ENCODE measurements around the gene CHRNB4.

The CHRNB4 gene

GRCh38 chr15:78634210-78635145 lies 6.5 kb downstream of the CHRNB4 start:
- Histone ChIP-seq H3K27me3 (ENCODE audit: control insufficient read depth in 2 of 2, insufficient read depth in 2 of 2, low read length in 2 of 2) (peaks cover 0 to 2% of the 10 kb centered on the region in 2 donors), H3K4me3 (ENCODE audit: low read length in 2 of 2) (no peak overlapping the region), H3K36me3 (ENCODE audit: control insufficient read depth in 2 of 2, insufficient read depth in 2 of 2, low read length in 2 of 2) (no peaks in the 10 kb centered on the region), H3K9me3 (ENCODE audit: control insufficient read depth in 2 of 2, low read length in 2 of 2) (no peaks in the 10 kb centered on the region), H3K9ac (ENCODE audit: low read depth in 1 of 2, low read length in 2 of 2) (no peak overlapping the region), H3K27ac (ENCODE audit: low read depth in 2 of 2, low read length in 2 of 2) (no peak overlapping the region), H3K4me1 (ENCODE audit: control insufficient read depth in 2 of 2, insufficient read depth in 2 of 2, low read length in 2 of 2) (no peaks in the 10 kb centered on the region)

GRCh38 chr15:78633348-78633747 lies 7.7 kb downstream of the CHRNB4 start:
- Histone ChIP-seq H3K9me3 (ENCODE audit: control insufficient read depth in 2 of 2, low read length in 2 of 2) (no peaks in the 10 kb centered on the region), H3K27ac (ENCODE audit: low read depth in 2 of 2, low read length in 2 of 2) (no peak overlapping the region), H3K9ac (ENCODE audit: low read depth in 1 of 2, low read length in 2 of 2) (no peak overlapping the region), H3K27me3 (ENCODE audit: control insufficient read depth in 2 of 2, insufficient read depth in 2 of 2, low read length in 2 of 2) (peaks cover 0 to 4% of the 10 kb centered on the region in 2 donors), H3K4me1 (ENCODE audit: control insufficient read depth in 2 of 2, insufficient read depth in 2 of 2, low read length in 2 of 2) (no peaks in the 10 kb centered on the region), H3K4me3 (ENCODE audit: low read length in 2 of 2) (no peak overlapping the region), H3K36me3 (ENCODE audit: control insufficient read depth in 2 of 2, insufficient read depth in 2 of 2, low read length in 2 of 2) (no peaks in the 10 kb centered on the region)

- H3K27me3 ChIP-seq (ENCODE audit: control insufficient read depth in 2 of 2, insufficient read depth in 2 of 2, low read length in 2 of 2) = peaks cover 0 to 4% of the 10 kb centered on the region in 2 donors
- H3K27ac ChIP-seq (ENCODE audit: low read depth in 2 of 2, low read length in 2 of 2) = no peak overlapping the region
- H3K4me3 ChIP-seq (ENCODE audit: low read length in 2 of 2) = no peak overlapping the region
- no peak overlapping the region for H3K9ac ChIP-seq (ENCODE audit: low read depth in 1 of 2, low read length in 2 of 2)
- no peaks in the 10 kb centered on the region for H3K36me3 ChIP-seq (ENCODE audit: control insufficient read depth in 2 of 2, insufficient read depth in 2 of 2, low read length in 2 of 2)
- H3K9me3 ChIP-seq (ENCODE audit: control insufficient read depth in 2 of 2, low read length in 2 of 2) = no peaks in the 10 kb centered on the region
- H3K4me1 ChIP-seq (ENCODE audit: control insufficient read depth in 2 of 2, insufficient read depth in 2 of 2, low read length in 2 of 2) = no peaks in the 10 kb centered on the region
Observed at GRCh38 chr15:78630886-78631633, 9.9 kb downstream of the CHRNB4 start.

- no peak overlapping the region for H3K27ac ChIP-seq (ENCODE audit: low read depth in 2 of 2, low read length in 2 of 2)
- H3K27me3 ChIP-seq (ENCODE audit: control insufficient read depth in 2 of 2, insufficient read depth in 2 of 2, low read length in 2 of 2) = peaks cover 0 to 9% of the 10 kb centered on the region in 2 donors
- H3K9me3 ChIP-seq (ENCODE audit: control insufficient read depth in 2 of 2, low read length in 2 of 2) = no peaks in the 10 kb centered on the region
- no peaks in the 10 kb centered on the region for H3K4me1 ChIP-seq (ENCODE audit: control insufficient read depth in 2 of 2, insufficient read depth in 2 of 2, low read length in 2 of 2)
- no peak overlapping the region for H3K9ac ChIP-seq (ENCODE audit: low read depth in 1 of 2, low read length in 2 of 2)
- no peak overlapping the region for H3K4me3 ChIP-seq (ENCODE audit: low read length in 2 of 2)
- no peaks in the 10 kb centered on the region for H3K36me3 ChIP-seq (ENCODE audit: control insufficient read depth in 2 of 2, insufficient read depth in 2 of 2, low read length in 2 of 2)
Observed at GRCh38 chr15:78629716-78630065, 11.3 kb downstream of the CHRNB4 start.

- Histone ChIP-seq H3K9ac (ENCODE audit: low read depth in 1 of 2, low read length in 2 of 2) (no peak overlapping the region), H3K27me3 (ENCODE audit: control insufficient read depth in 2 of 2, insufficient read depth in 2 of 2, low read length in 2 of 2) (peaks cover 0 to 11% of the 10 kb centered on the region in 2 donors), H3K4me3 (ENCODE audit: low read length in 2 of 2) (no peak overlapping the region)
Observed at GRCh38 chr15:78629031-78629715, 11.8 kb downstream of the CHRNB4 start.

GRCh38 chr15:78628227-78628626 lies 12.8 kb downstream of the CHRNB4 start:
- Histone ChIP-seq H3K36me3 (ENCODE audit: control insufficient read depth in 2 of 2, insufficient read depth in 2 of 2, low read length in 2 of 2) (no peaks in the 10 kb centered on the region), H3K9ac (ENCODE audit: low read depth in 1 of 2, low read length in 2 of 2) (no peak overlapping the region), H3K4me3 (ENCODE audit: low read length in 2 of 2) (no peak overlapping the region), H3K4me1 (ENCODE audit: control insufficient read depth in 2 of 2, insufficient read depth in 2 of 2, low read length in 2 of 2) (no peaks in the 10 kb centered on the region), H3K9me3 (ENCODE audit: control insufficient read depth in 2 of 2, low read length in 2 of 2) (no peaks in the 10 kb centered on the region), H3K27ac (ENCODE audit: low read depth in 2 of 2, low read length in 2 of 2) (no peak overlapping the region), H3K27me3 (ENCODE audit: control insufficient read depth in 2 of 2, insufficient read depth in 2 of 2, low read length in 2 of 2) (peaks cover 2 to 15% of the 10 kb centered on the region in 2 donors)

More at GRCh38 chr15:78629031-78629715, 11.8 kb downstream of the CHRNB4 start:
- Histone ChIP-seq H3K4me1 (ENCODE audit: control insufficient read depth in 2 of 2, insufficient read depth in 2 of 2, low read length in 2 of 2) (no peaks in the 10 kb centered on the region), H3K9me3 (ENCODE audit: control insufficient read depth in 2 of 2, low read length in 2 of 2) (no peaks in the 10 kb centered on the region), H3K36me3 (ENCODE audit: control insufficient read depth in 2 of 2, insufficient read depth in 2 of 2, low read length in 2 of 2) (no peaks in the 10 kb centered on the region), H3K27ac (ENCODE audit: low read depth in 2 of 2, low read length in 2 of 2) (no peak overlapping the region)

GRCh38 chr15:78627348-78627747 lies 13.7 kb downstream of the CHRNB4 start:
- Histone ChIP-seq H3K9me3 (ENCODE audit: control insufficient read depth in 2 of 2, low read length in 2 of 2) (no peaks in the 10 kb centered on the region), H3K27me3 (ENCODE audit: control insufficient read depth in 2 of 2, insufficient read depth in 2 of 2, low read length in 2 of 2) (peaks cover 8 to 15% of the 10 kb centered on the region in 2 donors), H3K4me1 (ENCODE audit: control insufficient read depth in 2 of 2, insufficient read depth in 2 of 2, low read length in 2 of 2) (no peaks in the 10 kb centered on the region)

GRCh38 chr15:78626381-78626995 lies 14.5 kb downstream of the CHRNB4 start:
- no peak overlapping the region for H3K9ac ChIP-seq (ENCODE audit: low read depth in 1 of 2, low read length in 2 of 2)
- H3K27me3 ChIP-seq (ENCODE audit: control insufficient read depth in 2 of 2, insufficient read depth in 2 of 2, low read length in 2 of 2) = peaks cover 14 to 19% of the 10 kb centered on the region in 2 donors

More at GRCh38 chr15:78627348-78627747, 13.7 kb downstream of the CHRNB4 start:
- Histone ChIP-seq H3K27ac (ENCODE audit: low read depth in 2 of 2, low read length in 2 of 2) (no peak overlapping the region), H3K9ac (ENCODE audit: low read depth in 1 of 2, low read length in 2 of 2) (no peak overlapping the region), H3K36me3 (ENCODE audit: control insufficient read depth in 2 of 2, insufficient read depth in 2 of 2, low read length in 2 of 2) (no peaks in the 10 kb centered on the region), H3K4me3 (ENCODE audit: low read length in 2 of 2) (no peak overlapping the region)

GRCh38 chr15:78625606-78626280 lies 15.3 kb downstream of the CHRNB4 start:
- peaks cover 14 to 19% of the 10 kb centered on the region in 2 donors for H3K27me3 ChIP-seq (ENCODE audit: control insufficient read depth in 2 of 2, insufficient read depth in 2 of 2, low read length in 2 of 2)
- H3K27ac ChIP-seq (ENCODE audit: low read depth in 2 of 2, low read length in 2 of 2) = no peak overlapping the region
- no peak overlapping the region for H3K9ac ChIP-seq (ENCODE audit: low read depth in 1 of 2, low read length in 2 of 2)
- no peaks in the 10 kb centered on the region for H3K9me3 ChIP-seq (ENCODE audit: control insufficient read depth in 2 of 2, low read length in 2 of 2)
- no peaks in the 10 kb centered on the region for H3K4me1 ChIP-seq (ENCODE audit: control insufficient read depth in 2 of 2, insufficient read depth in 2 of 2, low read length in 2 of 2)
- H3K36me3 ChIP-seq (ENCODE audit: control insufficient read depth in 2 of 2, insufficient read depth in 2 of 2, low read length in 2 of 2) = no peaks in the 10 kb centered on the region
- H3K4me3 ChIP-seq (ENCODE audit: low read length in 2 of 2) = no peak overlapping the region

More at GRCh38 chr15:78626381-78626995, 14.5 kb downstream of the CHRNB4 start:
- H3K9me3 ChIP-seq (ENCODE audit: control insufficient read depth in 2 of 2, low read length in 2 of 2) = no peaks in the 10 kb centered on the region
- no peak overlapping the region for H3K4me3 ChIP-seq (ENCODE audit: low read length in 2 of 2)
- H3K4me1 ChIP-seq (ENCODE audit: control insufficient read depth in 2 of 2, insufficient read depth in 2 of 2, low read length in 2 of 2) = no peaks in the 10 kb centered on the region
- no peaks in the 10 kb centered on the region for H3K36me3 ChIP-seq (ENCODE audit: control insufficient read depth in 2 of 2, insufficient read depth in 2 of 2, low read length in 2 of 2)
- no peak overlapping the region for H3K27ac ChIP-seq (ENCODE audit: low read depth in 2 of 2, low read length in 2 of 2)
